ENCODE data around the gene UBAC1. TPM values are rescaled to one million over a fixed set of nuclear protein-coding genes. Genes with fewer than 3 reads are reported as not detected.

The UBAC1 gene
- polyA plus RNA-seq, 1 of the 3 experiments (the other 2 are of a cell fraction): 67.7 TPM

DNA sequence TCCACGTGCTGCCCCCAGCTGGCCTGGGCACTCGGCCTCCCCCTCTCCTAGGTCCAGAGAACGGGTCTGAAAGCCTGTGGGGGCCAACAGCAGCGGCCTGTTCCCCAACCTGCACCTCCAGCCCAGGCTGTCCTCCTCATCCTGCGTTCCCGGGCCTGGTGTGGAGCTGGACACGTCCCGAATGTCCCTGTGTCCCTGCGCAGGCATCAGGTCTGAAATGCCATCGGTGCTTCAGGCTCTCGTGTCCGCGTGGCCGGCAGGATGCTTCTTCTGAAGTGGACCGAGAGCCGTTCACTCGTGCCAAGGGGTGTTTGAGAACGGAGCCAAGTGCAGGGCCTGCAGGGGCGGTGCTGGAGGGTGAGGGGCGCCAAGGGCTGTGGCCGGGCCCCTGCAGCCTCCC lies 24.7 kb upstream of the UBAC1 start:
- Histone ChIP-seq H3K4me3 (ENCODE audit: low read depth in 2 of 2, low read length in 1 of 2) (no peak overlapping the region), H3K4me1 (ENCODE audit: control insufficient read depth in 1 of 2, insufficient read depth in 2 of 2, low read depth in 1 of 2, low read length in 1 of 2) (peaks cover 5 to 36% of the 10 kb centered on the region in 2 experiments; a peak in 2 of 4 replicates), H3K36me3 (replicated peaks in 1 of 2; ENCODE audit: control insufficient read depth in 1 of 2, insufficient read depth in 2 of 2, low read length in 1 of 2) (no peaks in the 10 kb centered on the region), H3K79me2 (ENCODE audit: insufficient read depth) (no peaks in the 10 kb centered on the region), H3K27ac (ENCODE audit: low read depth in 2 of 2, low read length in 1 of 2) (no peak overlapping the region), H3K9me2 (no peaks in the 10 kb centered on the region), H3K9me3 (no peaks in the 10 kb centered on the region), H3F3A (replicated peaks; ENCODE audit: insufficient read depth) (no peaks in the 10 kb centered on the region), H2AFZ (ENCODE audit: low read depth) (no peak overlapping the region), H3K27me3 (ENCODE audit: insufficient read depth) (peaks cover 9% of the 10 kb centered on the region; the same call in 1 of the 2 replicates), H4K20me1 (ENCODE audit: insufficient read depth) (no peaks in the 10 kb centered on the region), H3K9ac (no peak overlapping the region), H3K4me2 (no peak overlapping the region)
- DNase-seq: no peak
- ChIA-PET POLR2A (no interaction called here), CTCF (interaction anchor here (2.2 to 3.6 kb wide), 2 partner anchors 18 to 137 kb away, joined by 9 to 22 read pairs; no protein-coding TSS in a partner anchor)
- TF ChIP-seq CHD2 (IDR thresholded peaks at IDR 0.05; ENCODE audit: low read length, partially characterized antibody) (no peak), FOSL2 (IDR thresholded peaks at IDR 0.05; ENCODE audit: borderline replicate concordance, low read depth) (no peak), GATA2 (CRISPR knock-in tag; IDR thresholded peaks at IDR 0.05) (no peak), YY1 (IDR thresholded peaks at IDR 0.05; ENCODE audit: low read depth) (no peak), GABPA (IDR thresholded peaks at IDR 0.05; ENCODE audit: low read depth) (no peak), TEAD4 (IDR thresholded peaks at IDR 0.05; ENCODE audit: borderline replicate concordance, insufficient read depth) (no peak), MXI1 (IDR thresholded peaks at IDR 0.05; ENCODE audit: low read depth, low read length) (no peak), RFX5 (IDR thresholded peaks at IDR 0.05; ENCODE audit: low read length) (no peak), REST (IDR thresholded peaks at IDR 0.05; ENCODE audit: low read depth, low read length) (no peak), FOXJ3 (CRISPR knock-in tag; IDR thresholded peaks at IDR 0.05) (no peak), POLR2AphosphoS5 (IDR thresholded peaks at IDR 0.05; ENCODE audit: low read depth, low read length) (no peak), NFIC (IDR thresholded peaks at IDR 0.05; ENCODE audit: borderline replicate concordance) (no peak), ELF1 (IDR thresholded peaks at IDR 0.05) (no peak), RCOR1 (IDR thresholded peaks at IDR 0.05; ENCODE audit: low read length) (no peak)
- 80% methylated on average over 17 of the region's 21 CpGs for WGBS (ENCODE audit: low lambda C conversion rate)

DNA sequence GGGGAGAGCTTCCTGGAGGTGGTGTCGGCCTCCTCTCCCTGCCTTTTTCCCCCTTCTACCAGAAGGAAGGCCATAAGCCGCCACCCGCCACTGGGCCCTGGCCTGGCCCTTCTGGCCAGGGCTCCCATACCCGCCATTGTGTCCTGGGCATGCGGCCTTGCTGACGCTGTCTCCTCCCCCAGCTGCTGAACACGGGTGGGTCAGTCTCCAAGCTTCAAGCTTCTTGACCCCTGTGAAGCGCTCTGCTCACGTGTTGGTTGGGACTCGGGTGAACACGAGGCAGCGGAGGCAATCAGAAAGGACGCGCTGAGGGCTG lies 24.2 kb upstream of the UBAC1 start:
- no peak for DNase-seq
- ChIA-PET CTCF (interaction anchor here (2.2 to 3.6 kb wide), 2 partner anchors 18 to 138 kb away, joined by 9 to 22 read pairs; no protein-coding TSS in a partner anchor), POLR2A (no interaction called here)
- Histone ChIP-seq H3K9me2 (no peaks in the 10 kb centered on the region), H3K27ac (ENCODE audit: low read depth in 2 of 2, low read length in 1 of 2) (no peak overlapping the region), H3K4me3 (ENCODE audit: low read depth in 2 of 2, low read length in 1 of 2) (no peak overlapping the region), H4K20me1 (ENCODE audit: insufficient read depth) (no peaks in the 10 kb centered on the region), H3K9me3 (no peaks in the 10 kb centered on the region), H3F3A (replicated peaks; ENCODE audit: insufficient read depth) (no peaks in the 10 kb centered on the region), H3K36me3 (replicated peaks in 1 of 2; ENCODE audit: control insufficient read depth in 1 of 2, insufficient read depth in 2 of 2, low read length in 1 of 2) (no peaks in the 10 kb centered on the region), H3K9ac (no peak overlapping the region), H3K79me2 (ENCODE audit: insufficient read depth) (no peaks in the 10 kb centered on the region), H2AFZ (ENCODE audit: low read depth) (no peak overlapping the region), H3K27me3 (ENCODE audit: insufficient read depth) (peaks cover 9% of the 10 kb centered on the region; the same call in 1 of the 2 replicates), H3K4me2 (no peak overlapping the region), H3K4me1 (ENCODE audit: control insufficient read depth in 1 of 2, insufficient read depth in 2 of 2, low read depth in 1 of 2, low read length in 1 of 2) (peaks cover 5 to 37% of the 10 kb centered on the region in 2 experiments; a peak in 2 of 4 replicates)
- 92% methylated on average over 6 of the region's 14 CpGs for WGBS (ENCODE audit: low lambda C conversion rate)
- TF ChIP-seq GABPA (IDR thresholded peaks at IDR 0.05; ENCODE audit: low read depth): no peak
- TF ChIP-seq YY1 (IDR thresholded peaks at IDR 0.05; ENCODE audit: low read depth): no peak
- TF ChIP-seq TEAD4 (IDR thresholded peaks at IDR 0.05; ENCODE audit: borderline replicate concordance, insufficient read depth): no peak
- no peak for TF ChIP-seq NRF1 (IDR thresholded peaks at IDR 0.05; ENCODE audit: low read depth, low read length)
- no peak for TF ChIP-seq FOXJ3 (CRISPR knock-in tag; IDR thresholded peaks at IDR 0.05)

All from SK-N-SH (cell line).